A549 (cell line): ENCODE results near the gene FOXM1. TPM values are rescaled to one million over a fixed set of nuclear protein-coding genes. Genes with fewer than 3 reads are reported as not detected.

ENCODE experiments used
- ATAC-seq, 2 experiments: fragments of 200-7000 bp in 1 of 2; fragments of >200 bp in 1 of 2; cut with Nextera tagmentation in 1 of 2; cut with Tn5 transposase in 1 of 2; 3 replicates each; pipeline versions ENCODE4 v1.8.0 to v1.9.1; 2018 to 2020; ENCODE audit warnings: mild to moderate bottlenecking in 1 of 2, moderate library complexity in 1 of 2
- CTCF ChIA-PET: fragments of 300-600 bp; sonication (Branson Sonifier 250); formaldehyde crosslinking; extraction: SDS; loops from one replicate; lab custom pipeline; 2021; ENCODE audit warnings: antibody characterized with exemption, inconsistent platforms; lab: Yijun Ruan, JAX
- POLR2A ChIA-PET: fragments of 350-600 bp; formaldehyde crosslinking; extraction: SDS; loops from one replicate; lab custom pipeline; 2021; ENCODE audit warnings: antibody characterized with exemption, inconsistent platforms; lab: Yijun Ruan, JAX
- DNase-seq, 2 experiments: peaks; one replicate each; pipeline versions ENCODE4 v3.0.0 to v3.0.0-alpha.2; 2011 to 2016; ENCODE audit warnings: low read depth in 1 of 2, low spot score in 1 of 2
- FAIRE-seq: peaks from 2 replicates; lab custom pipeline; 2011; peaks lifted over from hg19 to GRCh38; lab: Jason Lieb, UNC
- H3K27ac ChIP-seq, 2 experiments: fragments of >200 bp; sonication (Bioruptor Twin); formaldehyde crosslinking; 3 replicates each; pipeline ENCODE4 v1.5.1; 2016 to 2017
- H3K4me1 ChIP-seq: fragments of >200 bp; sonication (Bioruptor Twin); formaldehyde crosslinking; 3 replicates; pipeline ENCODE4 v1.6.1; 2016
- H3K4me2 ChIP-seq: fragments of >200 bp; sonication (Bioruptor Twin); formaldehyde crosslinking; 3 replicates; pipeline ENCODE4 v1.6.1; 2016
- H3K4me3 ChIP-seq: fragments of >200 bp; sonication (Bioruptor Twin); formaldehyde crosslinking; 3 replicates; pipeline ENCODE4 v1.5.1; 2016
- H3K9me3 ChIP-seq: fragments of >200 bp; sonication (Bioruptor Twin); formaldehyde crosslinking; 3 replicates; pipeline ENCODE4 v1.6.1; 2016
- ATOH8 ChIP-seq: fragments of 250-450 bp; sonication (Bioruptor Pico); IDR thresholded peaks from 2 replicates; pipeline ENCODE4 v1.5.0; 2020; ENCODE audit warnings: low read depth, mild to moderate bottlenecking, moderate library complexity
- BCL3 ChIP-seq: fragments of >200 bp; sonication (Bioruptor Twin); formaldehyde crosslinking; IDR thresholded peaks from 3 replicates; pipeline ENCODE4 v1.6.1; 2016
- BHLHE40 ChIP-seq: IDR thresholded peaks from 2 replicates; pipeline ENCODE4 v1.6.1; 2012; ENCODE audit warnings: low read depth, low read length, inconsistent platforms
- CBX2 ChIP-seq: fragments of 200-600 bp; sonication (generic); IDR thresholded peaks from 2 replicates; pipeline ENCODE4 v1.6.1; 2016; ENCODE audit warnings: low read depth, mild to moderate bottlenecking, borderline replicate concordance
- CHD2 ChIP-seq: fragments of 150-350 bp; IDR thresholded peaks from 2 replicates; pipeline ENCODE4 v1.6.1; 2014; ENCODE audit warnings: low read length; ENCODE audit not compliant: partially characterized antibody
- E2F6 ChIP-seq: IDR thresholded peaks from 2 replicates; pipeline ENCODE4 v1.6.1; 2012; ENCODE audit warnings: low read depth, borderline replicate concordance
- EHF ChIP-seq: fragments of 250-450 bp; sonication (Bioruptor Pico); IDR thresholded peaks from 2 replicates; pipeline ENCODE4 v1.5.0; 2020; ENCODE audit warnings: mild to moderate bottlenecking
- FOSL2 ChIP-seq, 2 experiments: fragments of 450-650 bp in 1 of 2; fragments of >200 bp in 1 of 2; sonication (Bioruptor Twin) in 1 of 2; formaldehyde crosslinking; IDR thresholded peaks; 2 replicates each; pipeline versions ENCODE4 v1.5.0 to v1.6.1; 2016 to 2020; ENCODE audit warnings: mild to moderate bottlenecking in 1 of 2, moderate library complexity in 1 of 2
- HDAC2 ChIP-seq: fragments of 200-600 bp; sonication (generic); IDR thresholded peaks from 2 replicates; pipeline ENCODE4 v1.6.1; 2016
- HES2 ChIP-seq: fragments of >200 bp; sonication (Bioruptor Twin); formaldehyde crosslinking; IDR thresholded peaks from 2 replicates; pipeline ENCODE4 v1.6.1; 2016
- JUN ChIP-seq, 2 experiments: fragments of >200 bp; sonication (Bioruptor Twin); formaldehyde crosslinking; IDR thresholded peaks; 2 replicates in 1 of 2; 3 replicates in 1 of 2; pipeline ENCODE4 v1.6.1; 2016 to 2017
- JUNB ChIP-seq: fragments of >200 bp; sonication (Bioruptor Twin); formaldehyde crosslinking; IDR thresholded peaks from 2 replicates; pipeline ENCODE4 v1.6.1; 2016
- MAZ ChIP-seq: fragments of 150-350 bp; IDR thresholded peaks from 2 replicates; pipeline ENCODE4 v1.6.1; 2014; ENCODE audit warnings: antibody characterized with exemption, low read depth, low read length, borderline replicate concordance
- NFE2L2 ChIP-seq: fragments of 150-350 bp; conservative IDR thresholded peaks from 2 replicates; pipeline ENCODE4 v1.6.1; 2014; ENCODE audit warnings: low read length
- RNF2 ChIP-seq: fragments of 200-600 bp; sonication (generic); IDR thresholded peaks from 2 replicates; pipeline ENCODE4 v1.6.1; 2016; ENCODE audit warnings: low read depth, mild to moderate bottlenecking, antibody characterized with exemption, moderate library complexity, borderline replicate concordance
- SREBF2 ChIP-seq: fragments of 450-650 bp; IDR thresholded peaks from 2 replicates; pipeline ENCODE4 v1.6.1; 2014; ENCODE audit warnings: mild to moderate bottlenecking, moderate library complexity
- USF2 ChIP-seq: fragments of 450-650 bp; IDR thresholded peaks from 2 replicates; pipeline ENCODE4 v1.6.1; 2014; ENCODE audit warnings: antibody characterized with exemption
- ZC3H11A ChIP-seq: fragments of 450-650 bp; IDR thresholded peaks from 2 replicates; pipeline ENCODE4 v1.6.1; 2014; ENCODE audit warnings: antibody characterized with exemption, mild to moderate bottlenecking
- ZFP36 ChIP-seq: fragments of 450-650 bp; IDR thresholded peaks from 2 replicates; pipeline ENCODE4 v1.6.1; 2014; ENCODE audit warnings: borderline replicate concordance; ENCODE audit not compliant: partially characterized antibody
- WGBS: methylation state at CpG from one replicate; pipeline ENCODE4 v1.1.6; 2017; ENCODE audit errors: missing lambda C conversion rate; 5-methylcytosine and 5-hydroxymethylcytosine counted together
- polyA plus RNA-seq, 4 experiments: library from polyadenylated mRNA; depleted of rRNA in 3 of 4; stranded (reverse); fragments of >200 nt; fragmentation: RNase III in 1 of 4; extraction: RNeasy Plus Mini Kit Qiagen cat#74134 plus additional on column Dnase treatment in 1 of 4; gene quantifications; 2 replicates in 3 of 4; 3 replicates in 1 of 4; pipeline ENCODE4 v1.2.3, GENCODE V29; 2011 to 2017

FOXM1 gene
- polyA plus RNA-seq, 2 of the 4 experiments (the other 2 are of a cell fraction) = 40.3 to 84.0 TPM

- TF ChIP-seq FOSL2 (IDR thresholded peaks at IDR 0.05) (no peak), FOSL2 (CRISPR knock-in tag; IDR thresholded peaks at IDR 0.05) (no peak), HDAC2 (no peak), RNF2 (no peak), ZC3H11A (no peak), SREBF2 (no peak), EHF (CRISPR knock-in tag) (peak; percentile 24; the same call in 1 of the 2 replicates)
These were observed 13.6 kb upstream of the FOXM1 start, which contains the start of gene TULP3 (continued) for GRCh38 chr12:2890388-2891239.

GRCh38 chr12:2890001-2890387 lies 13.0 kb upstream of the FOXM1 start:
- ChIA-PET CTCF (interaction anchor here (1.4 to 3.8 kb wide), 3 partner anchors 9 to 55 kb away, joined by 4 to 16 read pairs (median 6); no protein-coding TSS in a partner anchor), POLR2A (interaction anchor here (1.0 to 2.2 kb wide), 5 partner anchors 13 to 152 kb away, joined by 3 to 14 read pairs (median 3); partner anchors contain the start of genes FOXM1, RHNO1 and TEAD4)
- Histone ChIP-seq H3K4me2 (peak overlapping the region; percentile 88), H3K4me1 (peaks cover 25% of the 10 kb centered on the region), H3K4me3 (peak overlapping the region; percentile 86), H3K27ac (peak overlapping the region; percentile 87 to 89), H3K9me3 (no peaks in the 10 kb centered on the region)
- no peak for ATAC-seq
- no peak for TF ChIP-seq JUNB
- no peak for TF ChIP-seq FOSL2 (IDR thresholded peaks at IDR 0.05)
- peak; percentile 17; the same call in 1 of the 2 replicates for TF ChIP-seq FOSL2 (CRISPR knock-in tag; IDR thresholded peaks at IDR 0.05)
- no peak for FAIRE-seq
- WGBS = 77% methylated on average over 10 of the region's 10 CpGs
- no peak for DNase-seq

- ChIA-PET POLR2A (interaction anchor here (1.5 kb wide), 1 partner anchor 10 kb away, joined by 6 read pairs; the partner anchor contains the start of genes FOXM1 and RHNO1), CTCF (interaction anchor here (0.7 to 6.8 kb wide), 10 partner anchors 8 to 147 kb away, joined by 3 to 70 read pairs (median 4); no protein-coding TSS in a partner anchor)
- Histone ChIP-seq H3K4me3 (no peak overlapping the region), H3K27ac (no peak overlapping the region), H3K9me3 (no peaks in the 10 kb centered on the region), H3K4me1 (peaks cover 22% of the 10 kb centered on the region), H3K4me2 (no peak overlapping the region)
- ATAC-seq (no peak), FAIRE-seq (no peak), DNase-seq (no peak)
- 85% methylated on average over 10 of the region's 10 CpGs for WGBS
- TF ChIP-seq NFE2L2 (no peak), ATOH8 (CRISPR knock-in tag) (no peak), HES2 (no peak), RNF2 (no peak), BCL3 (no peak), JUN (IDR thresholded peaks at IDR 0.05) (no peak), USF2 (no peak), CHD2 (no peak), MAZ (no peak), BHLHE40 (no peak), ZFP36 (no peak), CBX2 (no peak), E2F6 (no peak)
These were observed 9.9 kb upstream of the FOXM1 start for GRCh38 chr12:2886768-2887450.
